H1 (cell line): ENCODE measurements around the gene TSEN2. TPM values are rescaled to one million over a fixed set of nuclear protein-coding genes. Genes with fewer than 3 reads are reported as not detected.

Experiments
- CTCF ChIA-PET: fragments of 300-600 bp; sonication (Branson Sonifier 250); formaldehyde crosslinking; loops from one replicate; lab custom pipeline; 2021; ENCODE audit not compliant: partially characterized antibody; lab: Charles Lee
- POLR2A ChIA-PET: fragments of 300-600 bp; sonication (Branson Sonifier 250); formaldehyde crosslinking; loops from one replicate; lab custom pipeline; 2021; ENCODE audit warnings: inconsistent platforms; ENCODE audit not compliant: partially characterized antibody; lab: Charles Lee
- DNase-seq, 2 experiments: peaks; one replicate each; pipeline versions ENCODE4 v3.0.0 to v3.0.0-alpha.2; 2010 to 2022; ENCODE audit warnings: low spot score in 2 of 2, low read depth in 1 of 2, mixed read lengths in 1 of 2
- FAIRE-seq: peaks from 2 replicates; lab custom pipeline; 2011; peaks lifted over from hg19 to GRCh38; lab: Jason Lieb, UNC
- H2AFZ ChIP-seq: 2 replicates; pipeline ENCODE4 v1.8.1; 2012; ENCODE audit warnings: low read length, inconsistent platforms
- H2AK5ac ChIP-seq: 2 replicates; pipeline ENCODE4 v1.6.1; 2013; ENCODE audit warnings: low read depth, low read length
- H2BK120ac ChIP-seq: replicated peaks from 2 replicates; pipeline ENCODE3; 2013; ENCODE audit warnings: low read depth, low read length, inconsistent platforms
- H2BK12ac ChIP-seq: 2 replicates; pipeline ENCODE4 v1.6.1; 2013; ENCODE audit warnings: low read depth, low read length
- H2BK15ac ChIP-seq: 2 replicates; pipeline ENCODE4 v1.6.1; 2013; ENCODE audit warnings: low read length
- H2BK20ac ChIP-seq: 2 replicates; pipeline ENCODE4 v1.6.1; 2013; ENCODE audit warnings: low read length
- H2BK5ac ChIP-seq: 2 replicates; pipeline ENCODE4 v1.6.1; 2013; ENCODE audit warnings: low read depth, low read length
- H3K14ac ChIP-seq: 2 replicates; pipeline ENCODE4 v1.6.1; 2013; ENCODE audit warnings: inconsistent platforms; ENCODE audit not compliant: insufficient read length
- H3K18ac ChIP-seq: 2 replicates; pipeline ENCODE4 v1.6.1; 2013; ENCODE audit warnings: low read length; ENCODE audit errors: extremely low read depth
- H3K23ac ChIP-seq: 2 replicates; pipeline ENCODE4 v1.6.1; 2013; ENCODE audit warnings: inconsistent platforms; ENCODE audit not compliant: insufficient read length
- H3K23me2 ChIP-seq: 2 replicates; pipeline ENCODE4 v1.6.1; 2013; ENCODE audit warnings: low read depth, low read length
- H3K27ac ChIP-seq: 2 replicates; pipeline ENCODE4 v1.6.1; 2011; ENCODE audit warnings: low read depth, low read length, inconsistent platforms
- H3K27me3 ChIP-seq, 4 experiments: replicated peaks in 1 of 4; 1 replicate in 1 of 4; 2 replicates in 3 of 4; pipeline versions ENCODE4 v1.6.1 to v1.8.1; 2011 to 2013; ENCODE audit warnings: low read length in 3 of 4, mild to moderate bottlenecking in 3 of 4, inconsistent platforms in 2 of 4, mixed read lengths in 2 of 4, moderate library complexity in 1 of 4; ENCODE audit not compliant: control insufficient read depth in 3 of 4, insufficient read depth in 3 of 4; ENCODE audit errors: extremely low read depth in 1 of 4
- H3K36me3 ChIP-seq, 4 experiments: 2 replicates each; pipeline versions ENCODE4 v1.6.1 to v1.8.1; 2011 to 2013; ENCODE audit warnings: mild to moderate bottlenecking in 4 of 4, low read length in 3 of 4, moderate library complexity in 2 of 4, control low read depth in 1 of 4, inconsistent platforms in 1 of 4; ENCODE audit not compliant: insufficient read depth in 4 of 4, control insufficient read depth in 2 of 4
- H3K4ac ChIP-seq: replicated peaks from 2 replicates; pipeline ENCODE3; 2013; ENCODE audit warnings: low read length, low read depth, mixed read lengths, inconsistent platforms; ENCODE audit not compliant: insufficient read length
- H3K4me1 ChIP-seq, 4 experiments: replicated peaks in 1 of 4; 1 replicate in 1 of 4; 2 replicates in 3 of 4; pipeline versions ENCODE4 v1.6.1 to v1.8.1; 2011 to 2013; ENCODE audit warnings: low read length in 3 of 4, inconsistent platforms in 2 of 4, mixed read lengths in 1 of 4; ENCODE audit not compliant: insufficient read depth in 4 of 4, control insufficient read depth in 3 of 4
- H3K4me2 ChIP-seq, 2 experiments: 2 replicates each; pipeline versions ENCODE4 v1.6.1 to v1.8.1; 2011 to 2013; ENCODE audit warnings: low read depth in 2 of 2, low read length in 2 of 2, control low read depth in 1 of 2, inconsistent platforms in 1 of 2, mild to moderate bottlenecking in 1 of 2; ENCODE audit not compliant: insufficient read depth in 1 of 2
- H3K4me3 ChIP-seq, 4 experiments: fragments of 200-600, 300-600 bp in 1 of 4; sonication (generic), shearing (Covaris generic), sonication (Bioruptor Twin) in 1 of 4; 2 replicates each; pipeline versions ENCODE4 v1.5.1 to v1.8.1; 2011 to 2016; ENCODE audit warnings: low read length in 4 of 4, low read depth in 3 of 4, control low read depth in 2 of 4, inconsistent platforms in 2 of 4, mild to moderate bottlenecking in 2 of 4, mixed read lengths in 1 of 4, moderate library complexity in 1 of 4; ENCODE audit not compliant: insufficient read depth in 2 of 4; ENCODE audit errors: extremely low read depth in 1 of 4
- H3K56ac ChIP-seq: replicated peaks from 2 replicates; pipeline ENCODE3; 2013; ENCODE audit warnings: low read depth, mild to moderate bottlenecking, mixed read lengths, low read length, inconsistent platforms; ENCODE audit not compliant: insufficient read length
- H3K79me1 ChIP-seq: 2 replicates; pipeline ENCODE4 v1.6.1; 2013; ENCODE audit warnings: low read depth, low read length, control low read depth
- H3K79me2 ChIP-seq, 2 experiments: 2 replicates each; pipeline versions ENCODE4 v1.6.1 to v1.8.1; 2012 to 2013; ENCODE audit warnings: low read length in 2 of 2, mild to moderate bottlenecking in 2 of 2, inconsistent platforms in 1 of 2; ENCODE audit not compliant: insufficient read depth in 2 of 2, control insufficient read depth in 1 of 2
- H3K9ac ChIP-seq, 4 experiments: replicated peaks in 1 of 4; 1 replicate in 1 of 4; 2 replicates in 3 of 4; pipeline versions ENCODE4 v1.6.1 to v1.8.1; 2011 to 2013; ENCODE audit warnings: low read depth in 3 of 4, low read length in 3 of 4, control low read depth in 2 of 4, mild to moderate bottlenecking in 2 of 4, moderate library complexity in 2 of 4, inconsistent platforms in 1 of 4; ENCODE audit errors: extremely low read depth in 1 of 4
- H3K9me3 ChIP-seq, 2 experiments: 2 replicates each; pipeline versions ENCODE4 v1.6.1 to v1.8.1; 2012 to 2013; ENCODE audit warnings: mild to moderate bottlenecking in 2 of 2, moderate library complexity in 2 of 2, control low read depth in 1 of 2, inconsistent platforms in 1 of 2, low read depth in 1 of 2, low read length in 1 of 2, mixed read lengths in 1 of 2; ENCODE audit not compliant: insufficient read depth in 2 of 2
- H4K20me1 ChIP-seq, 2 experiments: replicated peaks in 1 of 2; 2 replicates each; pipeline versions ENCODE3 to v1.8.1; 2011 to 2013; ENCODE audit warnings: inconsistent platforms in 2 of 2, low read length in 2 of 2, mild to moderate bottlenecking in 1 of 2; ENCODE audit not compliant: insufficient read depth in 2 of 2, control insufficient read depth in 1 of 2
- H4K5ac ChIP-seq: 2 replicates; pipeline ENCODE4 v1.6.1; 2013; ENCODE audit warnings: low read length, low read depth, mixed read lengths, inconsistent platforms; ENCODE audit not compliant: insufficient read length
- H4K8ac ChIP-seq: 2 replicates; pipeline ENCODE4 v1.8.0; 2013; ENCODE audit warnings: mild to moderate bottlenecking, moderate library complexity, low read length, inconsistent platforms; ENCODE audit not compliant: insufficient read depth; ENCODE audit errors: extremely low read depth
- H4K91ac ChIP-seq: replicated peaks from 2 replicates; pipeline ENCODE3; 2013; ENCODE audit warnings: low read length, mixed read lengths, inconsistent platforms; ENCODE audit not compliant: insufficient read length
- BACH1 ChIP-seq: IDR thresholded peaks from 2 replicates; pipeline ENCODE4 v1.6.1; 2012; ENCODE audit warnings: low read length, improper control_type of control experiment
- BRCA1 ChIP-seq: IDR thresholded peaks from 2 replicates; pipeline ENCODE4 v1.6.1; 2012; ENCODE audit warnings: low read depth, low read length, improper control_type of control experiment
- GTF2F1 ChIP-seq: IDR thresholded peaks from 2 replicates; pipeline ENCODE4 v1.6.1; 2012; ENCODE audit warnings: low read depth, low read length, improper control_type of control experiment, borderline replicate concordance
- JUN ChIP-seq: IDR thresholded peaks from 2 replicates; pipeline ENCODE4 v1.6.1; 2011; ENCODE audit warnings: low read depth, mild to moderate bottlenecking, improper control_type of control experiment, low read length
- JUND ChIP-seq: IDR thresholded peaks from 2 replicates; pipeline ENCODE4 v1.6.1; 2011; ENCODE audit warnings: mild to moderate bottlenecking, improper control_type of control experiment, low read length
- TAF7 ChIP-seq: optimal IDR thresholded peaks from 2 replicates; pipeline ENCODE3; 2011; ENCODE audit warnings: low read depth, mild to moderate bottlenecking, inconsistent platforms, low read length, moderate library complexity, borderline replicate concordance
- WGBS, 2 experiments: shearing (Covaris generic) in 1 of 2; methylation state at CpG; one replicate each; pipeline versions ENCODE4 v1.1.6 to v1.1.7; 2013 to 2015; ENCODE audit warnings: low lambda C conversion rate in 2 of 2, mixed read lengths in 2 of 2, inconsistent platforms in 1 of 2, low coverage in 1 of 2, missing lambda C conversion rate in 1 of 2; ENCODE audit not compliant: insufficient replicate concordance in 2 of 2, insufficient coverage in 1 of 2, insufficient read length in 1 of 2; ENCODE audit errors: extremely low coverage in 1 of 2, missing lambda C conversion rate in 1 of 2; 5-methylcytosine and 5-hydroxymethylcytosine counted together
- polyA plus RNA-seq, 7 experiments: library from polyadenylated mRNA; depleted of rRNA in 3 of 7; stranded (reverse) in 5 of 7; unstranded in 2 of 7; fragments of >200 nt in 5 of 7; fragments of 200-250 nt in 2 of 7; gene quantifications; 1 replicate in 5 of 7; 2 replicates in 1 of 7; 4 replicates in 1 of 7; pipeline versions ENCODE4 v1.2.1 to v1.2.3, GENCODE V29; 2011 to 2013; ENCODE audit warnings: missing spikeins in 2 of 7, mixed read lengths in 2 of 7
- total RNA-seq: library from RNA; stranded (reverse); fragmentation: NEBNext Ultra II Directional; extraction: Animal tissue kit (Norgen Biotek cat#: 25700); gene quantifications from 2 replicates; pipeline ENCODE4 v1.2.1, GENCODE V29; 2021

Gene TSEN2
- total and polyA plus RNA-seq, 2 of the 8 experiments (the other 6 are each of a cell fraction or from before 2014, with no cell fraction given), result 16.1 to 22.4 TPM

- Histone ChIP-seq H3K23me2 (no peaks in the 10 kb centered on the region), H2BK15ac (no peak overlapping the region), H2AFZ (no peak overlapping the region; the same call in 1 of the 2 replicates), H3K18ac (no peak overlapping the region), H2BK5ac (no peak overlapping the region), H4K8ac (no peak overlapping the region), H3K9me3 (no peaks in the 10 kb centered on the region), H3K23ac (no peak overlapping the region), H2BK120ac (no peak overlapping the region), H3K4ac (no peak overlapping the region), H3K4me1 (peaks cover 0 to 2% (median 0%) of the 10 kb centered on the region in 4 experiments; a peak in 1 of 7 replicates), H3K27ac (no peak overlapping the region), H3K9ac (no peak overlapping the region), H3K56ac (no peak overlapping the region), H3K79me1 (no peaks in the 10 kb centered on the region), H3K36me3 (no peaks in the 10 kb centered on the region), H3K27me3 (no peaks in the 10 kb centered on the region), H4K91ac (no peak overlapping the region), H3K14ac (no peak overlapping the region), H4K5ac (no peak overlapping the region), H3K4me2 (no peak overlapping the region), H3K79me2 (no peaks in the 10 kb centered on the region), H2BK20ac (no peak overlapping the region), H2BK12ac (no peak overlapping the region), H3K4me3 (no peak overlapping the region), H2AK5ac (0 out of 2 replicates have a peak overlapping the region, but pooled peaks have one; percentile 44), H4K20me1 (no peaks in the 10 kb centered on the region)
- WGBS, 2 experiments, result 88% methylated on average over 1 of the region's 1 CpG; no CpG with 5 or more reads in 1 of the 2 experiments
- TF ChIP-seq BRCA1, result no peak
- no peak for TF ChIP-seq JUND
- TF ChIP-seq BACH1, result no peak
- no peak for TF ChIP-seq GTF2F1
- no peak for TF ChIP-seq TAF7
- no peak for TF ChIP-seq JUN
- ChIA-PET CTCF (interaction anchor here (1.0 to 1.8 kb wide), 4 partner anchors 9 to 280 kb away, joined by 3 to 9 read pairs (median 4); partner anchors contain the start of gene TSEN2), POLR2A (interaction anchor here (1.2 kb wide), 1 partner anchor 21 kb away, joined by 4 read pairs; the partner anchor contains the start of gene TSEN2)
- no peak for FAIRE-seq
- DNase-seq, result no peak
These were observed 20.6 kb upstream of the TSEN2 start for GRCh38 chr3:12463686-12464085.
